GM13977 (cell line): ENCODE data around the gene VDAC2.

ENCODE experiments used
- DNase-seq: peaks from one replicate; pipeline ENCODE4 v3.0.0; 2012; ENCODE audit warnings: low spot score
- in situ Hi-C: fragments of 300-500 bp; cut with MboI; formaldehyde crosslinking; loops from one replicate; pipeline ENCODE4 v1.12.0; 2022; ENCODE audit warnings: low sequenced_read_pairs, low pct_unique_long_range_greater_than_20kb, mixed read lengths, inconsistent platforms; ENCODE audit not compliant: unreplicated experiment
- TF ChIP-seq, protein P1 (sequence below): IDR thresholded peaks from 2 replicates; pipeline ENCODE4 v1.5.1; 2012; ENCODE audit warnings: mild to moderate bottlenecking, control low read depth; ENCODE audit not compliant: insufficient read depth; ENCODE audit errors: extremely low read depth, missing control alignments

The VDAC2 gene

DNA sequence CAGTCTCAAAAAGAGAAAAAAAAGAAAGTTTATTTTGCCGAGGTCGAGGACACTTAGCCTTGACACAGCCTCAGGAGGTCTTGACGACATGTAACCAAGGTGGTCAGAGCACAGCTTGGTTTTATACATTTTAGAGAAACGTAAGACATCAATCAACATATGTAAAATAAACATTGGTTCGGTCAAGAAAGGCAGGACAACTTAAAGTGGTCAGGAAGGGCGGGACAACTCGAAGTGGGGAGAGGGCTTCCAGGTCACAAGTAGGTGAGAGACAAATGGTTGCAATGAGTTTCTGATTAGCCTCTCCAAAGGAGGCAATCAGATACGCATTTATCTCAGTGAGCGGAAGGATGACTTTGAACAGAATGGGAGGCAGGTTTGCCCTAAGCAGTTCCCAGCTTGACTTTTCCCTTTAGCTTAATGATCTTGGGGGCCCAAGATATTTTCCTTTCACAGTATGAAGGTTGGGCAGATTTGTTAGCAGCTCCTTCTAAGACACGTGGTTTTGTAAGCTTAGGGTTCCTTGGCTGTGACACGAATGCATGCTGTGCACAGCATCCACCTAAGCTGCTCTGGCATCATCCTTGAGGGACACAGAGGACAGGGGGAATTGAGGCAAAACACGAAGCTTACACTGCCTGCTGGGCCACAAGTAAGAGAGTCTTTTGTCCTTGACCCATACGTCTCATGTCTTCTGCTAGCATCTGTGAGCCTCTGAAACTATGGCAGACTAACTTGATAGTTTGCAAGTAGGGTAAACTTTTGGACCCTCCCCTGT, 3.3 kb upstream of the VDAC2 start:
- no peak for DNase-seq
- TF ChIP-seq, protein P1, sequence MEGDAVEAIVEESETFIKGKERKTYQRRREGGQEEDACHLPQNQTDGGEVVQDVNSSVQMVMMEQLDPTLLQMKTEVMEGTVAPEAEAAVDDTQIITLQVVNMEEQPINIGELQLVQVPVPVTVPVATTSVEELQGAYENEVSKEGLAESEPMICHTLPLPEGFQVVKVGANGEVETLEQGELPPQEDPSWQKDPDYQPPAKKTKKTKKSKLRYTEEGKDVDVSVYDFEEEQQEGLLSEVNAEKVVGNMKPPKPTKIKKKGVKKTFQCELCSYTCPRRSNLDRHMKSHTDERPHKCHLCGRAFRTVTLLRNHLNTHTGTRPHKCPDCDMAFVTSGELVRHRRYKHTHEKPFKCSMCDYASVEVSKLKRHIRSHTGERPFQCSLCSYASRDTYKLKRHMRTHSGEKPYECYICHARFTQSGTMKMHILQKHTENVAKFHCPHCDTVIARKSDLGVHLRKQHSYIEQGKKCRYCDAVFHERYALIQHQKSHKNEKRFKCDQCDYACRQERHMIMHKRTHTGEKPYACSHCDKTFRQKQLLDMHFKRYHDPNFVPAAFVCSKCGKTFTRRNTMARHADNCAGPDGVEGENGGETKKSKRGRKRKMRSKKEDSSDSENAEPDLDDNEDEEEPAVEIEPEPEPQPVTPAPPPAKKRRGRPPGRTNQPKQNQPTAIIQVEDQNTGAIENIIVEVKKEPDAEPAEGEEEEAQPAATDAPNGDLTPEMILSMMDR, result no peak
- in situ Hi-C loops, result no loop called here

DNA sequence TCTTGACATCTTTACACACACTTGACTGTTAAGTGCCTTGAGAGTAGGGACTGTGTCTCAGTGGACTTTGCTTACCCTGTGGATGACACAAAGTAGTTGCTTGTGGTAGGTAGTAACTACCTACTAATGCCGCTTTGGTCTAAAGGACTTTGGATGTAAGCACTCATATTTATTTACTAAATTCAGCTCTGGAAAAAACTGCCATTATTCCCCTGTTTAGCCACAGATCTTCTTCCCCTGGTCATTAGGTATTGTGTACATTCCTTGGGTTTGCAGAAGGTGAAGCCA, 2.8 kb upstream of the VDAC2 start:
- TF ChIP-seq, protein P1, result no peak
- in situ Hi-C loops, result no loop called here
- no peak for DNase-seq

DNA sequence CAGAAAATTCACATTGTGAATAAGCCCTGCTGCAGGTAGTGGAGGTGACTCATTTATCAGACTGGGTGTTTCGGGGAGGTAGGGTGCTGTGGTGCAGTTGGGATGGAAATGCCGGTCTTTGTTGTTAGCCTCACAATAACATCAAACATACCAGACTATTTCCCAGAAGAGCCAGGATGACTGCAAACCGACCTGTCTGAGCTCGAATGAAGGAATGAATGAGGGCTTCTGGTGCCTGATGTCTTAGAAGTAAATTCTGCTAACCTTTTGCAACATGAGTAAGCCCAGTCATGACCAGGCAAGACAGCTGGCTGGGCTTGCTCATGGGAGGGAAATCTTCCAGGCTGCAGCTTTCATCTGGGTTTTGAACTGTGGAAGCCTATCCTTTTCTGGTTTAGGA, 2.4 kb upstream of the VDAC2 start:
- no peak for DNase-seq
- in situ Hi-C loops, result no loop called here

DNA sequence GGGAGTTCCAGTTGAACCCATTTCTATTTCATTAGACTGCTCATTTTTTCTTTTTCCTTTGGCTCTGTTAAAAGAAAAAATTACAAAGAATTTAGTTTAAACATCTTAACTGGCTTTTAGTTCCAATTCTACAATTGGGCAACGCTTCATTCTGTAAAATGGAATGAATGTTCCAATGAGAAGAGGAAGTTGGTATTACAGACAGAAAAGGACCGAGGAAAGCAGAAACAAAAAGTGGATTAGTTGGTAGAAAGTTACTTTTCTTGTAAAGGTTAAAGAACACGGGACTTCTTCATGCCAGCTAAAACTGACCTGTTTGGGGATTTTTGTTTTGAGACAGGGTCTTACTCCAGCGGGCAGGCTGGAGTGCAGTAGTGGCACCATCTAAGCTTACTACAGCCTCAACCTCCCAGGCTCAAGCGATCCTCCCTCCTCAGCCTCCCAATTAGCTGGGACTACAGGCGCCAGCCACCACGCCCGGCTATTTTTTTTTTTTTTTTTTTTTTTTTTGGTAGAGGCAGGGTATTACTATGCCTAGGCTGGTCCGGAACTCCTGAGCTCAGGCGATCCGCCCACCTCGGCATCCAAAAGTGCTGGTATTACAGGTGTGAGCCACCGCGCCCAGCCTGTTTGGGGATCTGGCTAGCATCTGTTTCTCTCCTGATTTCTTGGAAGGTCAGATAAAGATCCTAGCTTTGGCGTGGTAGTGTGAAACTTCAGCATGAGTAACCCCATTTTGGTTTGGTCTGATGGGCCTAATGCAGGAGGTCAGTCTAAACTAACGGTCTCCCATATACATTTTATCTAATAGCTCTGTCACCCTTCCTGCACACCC, 1.3 kb upstream of the VDAC2 start:
- no peak for DNase-seq
- TF ChIP-seq, protein P1, result no peak
- in situ Hi-C loops, result no loop called here

More for the DNA sequence above, 2.4 kb upstream of the VDAC2 start:
- TF ChIP-seq, protein P1, result no peak

DNA sequence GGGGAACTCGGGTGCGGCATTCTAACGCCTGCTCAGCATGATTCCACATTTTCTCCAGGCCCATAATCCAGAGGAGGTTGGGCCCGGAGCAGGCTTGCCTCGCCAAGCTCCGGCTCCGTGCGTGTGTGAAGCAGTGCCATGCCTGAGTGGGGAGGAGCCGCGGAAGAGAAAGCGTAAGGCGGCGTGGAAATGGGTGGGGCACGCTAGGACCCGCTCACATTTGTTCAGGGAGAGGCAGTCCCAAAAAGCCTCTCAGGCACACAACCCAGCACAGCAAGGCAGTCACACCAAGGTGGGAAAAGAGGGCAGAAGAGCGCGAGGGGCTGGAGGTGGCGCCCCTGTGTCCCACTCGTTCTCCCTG, 695 bp upstream of the VDAC2 start:
- in situ Hi-C loops, result no loop called here
- TF ChIP-seq, protein P1, result no peak
- DNase-seq, result peak; percentile 73

DNA sequence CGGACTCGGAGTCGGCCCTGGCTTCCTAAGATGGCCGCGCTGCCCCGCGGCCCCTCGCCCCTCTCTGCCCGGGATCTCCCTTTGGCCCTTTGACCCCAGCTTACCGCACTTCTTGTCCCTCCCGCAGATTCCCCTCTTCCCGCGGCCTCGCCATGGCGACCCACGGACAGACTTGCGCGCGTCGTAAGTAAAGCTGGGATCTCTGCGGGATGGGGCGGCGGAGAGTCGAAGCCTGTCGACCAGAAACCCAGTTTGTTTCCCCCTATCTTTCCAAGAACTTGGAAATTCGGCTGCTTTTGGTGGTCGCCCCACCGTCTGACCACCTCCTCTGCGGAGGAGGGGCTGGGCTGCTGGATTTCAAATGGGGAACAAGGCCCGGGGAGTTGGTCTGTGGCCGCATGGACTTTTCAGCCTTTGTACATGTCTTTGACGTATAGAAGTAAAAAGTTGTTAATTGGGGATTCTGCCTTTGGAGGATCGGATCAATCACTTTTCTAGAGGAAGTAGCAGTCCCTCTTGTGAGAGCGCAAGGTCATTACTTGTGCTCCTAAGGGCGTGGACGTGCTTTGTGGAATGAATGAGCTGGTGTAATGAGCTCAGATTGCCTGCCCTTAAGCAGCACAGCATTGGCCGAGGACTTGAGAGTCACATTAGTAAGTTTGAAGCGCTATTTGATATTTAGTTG, 553 bp downstream of the VDAC2 start:
- in situ Hi-C loops, result no loop called here
- TF ChIP-seq, protein P1, result no peak
- DNase-seq, result peak; percentile 38
